GM18498 (cell line): ENCODE data around the gene SDR42E1.
"Not testable (repeated sequence)": the region's sequence is repeated elsewhere in the genome, so short reads cannot be mapped to it uniquely, and the experiment has no call there.

ENCODE experiments used
- ATAC-seq: cut with Tn5 transposase; IDR thresholded peaks from one replicate; pipeline ENCODE4 v1.9.1; 2021; ENCODE audit warnings: mild to moderate bottlenecking, moderate library complexity; ENCODE audit not compliant: unreplicated experiment

The SDR42E1 gene

GRCh38 chr16:82006036-82006435, 5.2 kb downstream of the SDR42E1 start:
- no peak for ATAC-seq

DNA sequence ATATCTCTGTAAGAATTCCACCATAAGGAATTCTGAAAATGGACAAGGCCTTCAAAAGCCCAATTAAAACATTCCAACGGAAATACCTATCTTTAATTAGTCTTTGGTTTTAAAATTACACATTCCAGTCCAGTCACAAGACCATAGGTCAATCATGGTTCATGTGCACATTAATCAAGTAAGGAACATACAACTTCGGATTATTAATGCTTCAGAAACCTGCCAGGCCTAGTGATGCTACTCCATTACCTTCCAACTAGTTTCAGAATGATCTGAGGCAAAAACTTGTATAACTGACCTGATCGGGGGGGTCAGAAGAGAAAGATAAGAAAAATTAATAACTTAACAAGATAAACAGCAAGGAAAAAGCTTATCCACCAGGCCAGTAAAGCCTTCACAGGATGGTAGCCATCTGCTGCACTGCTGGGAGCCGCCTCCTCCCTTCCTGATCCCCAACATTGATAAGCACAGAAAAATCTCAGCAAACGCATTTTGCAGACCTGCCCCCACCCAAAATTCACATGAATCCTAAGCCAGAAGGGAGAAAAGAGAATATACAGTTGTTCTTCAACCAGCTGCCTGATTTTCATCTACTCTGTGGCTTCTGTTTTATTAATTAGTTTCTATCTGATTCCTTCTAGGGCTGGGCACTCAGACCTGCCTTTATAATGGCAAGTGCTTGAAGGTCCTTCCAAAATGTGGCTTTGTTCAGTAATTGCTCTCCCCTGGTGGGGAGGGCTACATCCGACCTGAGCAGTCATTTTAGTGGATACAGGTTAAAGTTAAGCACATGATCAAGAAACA, 6.0 kb downstream of the SDR42E1 start:
- no peak for ATAC-seq

- ATAC-seq, result no peak
These were observed 6.7 kb downstream of the SDR42E1 start for GRCh38 chr16:82004601-82005000.

DNA sequence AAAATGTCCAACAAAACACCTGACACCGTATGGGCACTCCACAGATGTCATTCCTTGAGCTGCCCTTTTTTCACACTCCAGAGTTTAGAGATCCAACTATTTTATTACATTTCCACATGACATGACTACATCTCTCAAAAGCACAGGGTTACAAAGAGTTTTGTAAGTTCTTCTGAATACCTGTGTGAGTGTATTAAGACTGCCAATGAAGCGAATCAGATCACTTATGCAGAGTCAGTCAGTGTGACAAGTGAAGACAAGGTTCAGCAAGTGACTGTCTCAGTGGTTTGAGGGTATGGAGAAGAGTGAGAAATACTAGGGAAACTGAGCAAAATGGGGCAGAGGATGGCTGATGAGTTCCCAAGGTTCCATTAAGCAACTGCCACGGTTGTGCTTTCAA, 8.4 kb downstream of the SDR42E1 start:
- ATAC-seq, result no peak

- no peak for ATAC-seq
These were observed 13.5 kb downstream of the SDR42E1 start for GRCh38 chr16:81997738-81998137.

DNA sequence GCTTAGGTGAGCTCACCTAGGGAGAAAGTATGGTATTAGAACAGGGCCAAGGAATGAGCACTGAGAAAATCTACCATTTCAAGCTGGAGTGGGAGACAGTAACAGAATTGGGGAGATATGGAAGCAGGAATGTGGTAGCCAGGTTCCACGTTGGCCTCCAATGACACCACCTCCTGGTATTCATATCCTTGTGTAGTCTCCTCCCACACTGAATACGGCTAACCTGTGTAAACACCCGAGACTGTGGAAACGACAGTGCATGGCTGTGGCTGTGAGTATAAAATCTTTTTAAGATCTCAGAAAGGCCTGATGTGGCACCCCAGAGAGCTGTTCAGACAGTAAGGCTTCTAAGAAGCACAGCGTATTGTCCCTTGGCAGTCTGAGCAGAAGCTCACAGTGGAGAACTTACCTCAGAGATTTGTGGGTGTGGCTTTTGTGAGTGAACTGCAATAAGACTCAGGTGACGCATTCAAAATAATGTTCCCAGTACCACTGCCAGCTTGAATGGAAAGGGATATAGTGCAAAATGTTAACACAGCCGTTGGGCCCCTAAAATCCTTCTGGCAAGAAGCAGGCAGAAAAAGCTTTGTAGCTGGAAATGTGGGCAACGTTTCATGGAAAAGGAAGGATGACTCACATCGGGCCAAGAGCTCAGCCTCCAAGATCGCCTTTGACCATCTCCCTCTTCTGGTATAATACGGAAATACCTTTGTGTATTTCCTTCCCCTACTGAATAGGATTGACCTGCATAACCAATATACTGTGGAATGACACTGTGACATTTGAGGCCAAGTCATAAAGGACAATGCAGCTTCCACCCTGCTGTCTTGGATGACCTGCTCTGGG, 14.4 kb downstream of the SDR42E1 start:
- no peak for ATAC-seq

- ATAC-seq, result no peak
These were observed 15.6 kb downstream of the SDR42E1 start for GRCh38 chr16:81995651-81996050.

GRCh38 chr16:81994485-81994884, 16.8 kb downstream of the SDR42E1 start:
- ATAC-seq, result no peak

GRCh38 chr16:81992859-81993258, 18.4 kb downstream of the SDR42E1 start:
- no peak for ATAC-seq

GRCh38 chr16:81987706-81988105, 23.6 kb downstream of the SDR42E1 start:
- no peak for ATAC-seq

GRCh38 chr16:81987121-81987520, 24.1 kb downstream of the SDR42E1 start:
- ATAC-seq, result no peak

GRCh38 chr16:81977335-81977942, 33.8 kb downstream of the SDR42E1 start:
- not testable (repeated sequence) for ATAC-seq

DNA sequence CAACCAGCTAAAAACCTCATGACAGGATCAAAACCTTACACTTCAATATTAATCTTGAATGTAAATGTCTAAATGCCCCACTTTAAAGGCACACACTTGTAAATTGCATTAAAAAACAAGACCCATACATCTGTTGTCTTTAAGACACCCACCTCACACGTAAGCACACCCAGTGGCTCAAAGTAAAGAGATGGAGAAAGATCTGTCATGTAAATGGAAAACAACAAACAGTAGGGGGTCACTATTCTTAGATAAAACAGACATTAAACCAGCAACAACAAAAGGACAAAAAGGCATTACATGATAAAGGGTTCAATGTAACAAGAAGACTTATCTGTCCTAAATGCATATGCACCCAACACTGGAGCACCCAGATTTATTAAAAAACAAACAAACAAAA, 35.6 kb downstream of the SDR42E1 start:
- ATAC-seq, result no peak

DNA sequence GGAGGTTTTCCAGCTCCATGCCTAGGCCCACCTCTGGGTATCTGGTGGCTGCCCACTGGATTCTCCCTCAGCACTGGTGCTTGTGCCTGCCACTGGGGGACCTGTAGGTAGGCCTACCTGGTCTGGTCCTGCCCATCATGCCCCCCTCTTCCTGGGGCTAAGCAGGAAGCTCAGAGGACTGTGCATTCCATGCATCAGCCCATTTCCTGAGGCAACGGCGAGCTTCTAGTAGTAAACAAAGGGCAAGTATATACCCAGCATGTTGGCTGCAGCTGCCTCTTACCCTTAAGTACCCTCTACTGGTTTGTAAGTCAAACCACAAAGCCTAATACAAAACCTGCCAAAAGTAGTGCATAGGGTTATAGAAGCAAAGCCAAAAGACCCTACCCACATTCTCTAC, 37.5 kb downstream of the SDR42E1 start:
- no peak for ATAC-seq

DNA sequence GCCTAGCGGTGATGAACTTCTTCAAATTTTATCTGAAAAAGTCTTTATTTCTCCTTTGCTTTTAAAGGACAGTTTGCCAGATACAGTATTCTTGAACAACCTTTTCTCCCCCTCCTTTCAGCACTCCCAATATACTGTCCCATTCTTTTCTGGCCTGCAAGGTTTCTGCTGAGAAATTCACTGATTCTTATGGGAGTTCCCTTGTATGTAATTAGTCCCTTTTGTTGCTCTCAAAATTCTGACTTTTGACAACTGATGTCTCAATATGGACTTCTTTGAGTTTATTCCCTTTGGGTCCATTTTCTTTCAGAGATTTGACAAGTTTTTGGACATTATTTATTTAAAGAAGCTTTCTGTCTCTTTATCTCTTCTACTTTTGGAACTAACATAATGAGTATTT, 39.4 kb downstream of the SDR42E1 start:
- no peak for ATAC-seq

- ATAC-seq, result no peak
These were observed 43.9 kb downstream of the SDR42E1 start for GRCh38 chr16:81967358-81967757.

DNA sequence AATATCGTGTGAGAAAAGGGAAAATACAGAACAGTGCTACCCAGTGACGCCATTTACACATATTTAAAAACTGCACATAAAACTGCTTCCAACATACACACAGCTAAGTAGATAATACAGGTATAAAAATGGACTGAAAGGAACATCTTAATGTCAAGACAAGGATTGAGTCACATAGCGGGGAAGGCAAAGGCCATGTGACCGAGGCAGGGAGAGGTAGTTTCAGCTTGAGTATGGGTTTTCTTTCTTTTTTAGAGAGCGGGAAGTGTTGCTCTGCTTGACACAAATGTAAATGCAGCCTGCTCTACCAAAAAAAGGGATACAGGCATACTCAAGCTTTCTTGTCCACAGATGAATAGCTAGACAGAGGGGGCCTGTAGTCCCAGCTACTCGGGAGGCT, 46.5 kb downstream of the SDR42E1 start:
- ATAC-seq, result no peak

GRCh38 chr16:81956213-81956948, 54.9 kb downstream of the SDR42E1 start:
- ATAC-seq, result no peak

GRCh38 chr16:81951564-81951963, 59.7 kb downstream of the SDR42E1 start:
- ATAC-seq, result no peak

GRCh38 chr16:81946206-81946605, 65.1 kb downstream of the SDR42E1 start:
- ATAC-seq, result no peak

DNA sequence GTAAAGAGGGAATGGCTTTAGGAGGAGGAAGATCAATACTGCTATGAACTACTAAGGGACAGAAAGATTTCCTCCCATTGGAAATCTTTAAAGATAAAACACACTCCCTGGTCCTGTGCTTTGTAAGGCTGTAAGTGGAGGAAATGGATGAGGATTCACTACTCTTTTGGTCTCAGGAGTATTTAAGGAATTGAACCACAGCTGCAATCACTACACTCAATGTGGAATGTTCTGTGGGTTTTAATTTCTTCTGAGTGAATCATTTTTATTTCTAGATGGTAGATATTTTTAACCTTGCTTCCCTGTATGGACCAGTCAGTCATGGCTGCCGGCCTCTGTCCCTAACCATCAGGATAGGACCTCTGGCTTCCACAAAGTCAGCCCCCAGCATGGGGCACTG, 65.6 kb downstream of the SDR42E1 start:
- ATAC-seq, result no peak
